ENCODE results near the gene RITA1. TPM values are rescaled to one million over a fixed set of nuclear protein-coding genes. Genes with fewer than 3 reads are reported as not detected.

Gene RITA1
- polyA plus RNA-seq, 1 donor from 2014 or later: 24.1 TPM

- Mint-ChIP-seq H3K27me3 (peaks cover 5% of the 10 kb centered on the region), H3K4me1 (peaks cover 3 to 7% (median 5%) of the 10 kb centered on the region in 3 donors), H3K27ac (peak overlapping the region in 1 of 3 donors; percentile 19), H3K9me3 (peaks cover 0 to 6% (median 5%) of the 10 kb centered on the region in 3 donors), H3K4me3 (no peak overlapping the region), H3K36me3 (no peaks in the 10 kb centered on the region)
Observed at GRCh38 chr12:113146999-113147398, 38.5 kb upstream of the RITA1 start.

- H3K4me1 Mint-ChIP-seq: peaks cover 0 to 9% (median 6%) of the 10 kb centered on the region in 3 donors
- H3K27ac Mint-ChIP-seq: no peak within 1 kb of the TSS
- peaks cover 17% of the 10 kb centered on the region for H3K27me3 Mint-ChIP-seq
- no peaks in the 10 kb centered on the region for H3K36me3 Mint-ChIP-seq
- H3K9me3 Mint-ChIP-seq: peaks cover 0 to 6% (median 5%) of the 10 kb centered on the region in 3 donors
- peak within 1 kb of the TSS in 1 of 4 donors; percentile 10 for H3K4me3 Mint-ChIP-seq
Observed at GRCh38 chr12:113149361-113150150, 36.0 kb upstream of the RITA1 start, which contains the start of gene CFAP73. Gene CFAP73 (plus strand): TSS chr12:113149724. CDS start chr12:113149858, 134 bp downstream.

GRCh38 chr12:113151655-113152054 is 33.9 kb upstream of the RITA1 start:
- Mint-ChIP-seq H3K4me3 (peak overlapping the region in 1 of 4 donors; percentile 55), H3K27ac (no peak overlapping the region), H3K36me3 (peaks cover under 1% of the 10 kb centered on the region), H3K9me3 (peaks cover 0 to 6% (median 5%) of the 10 kb centered on the region in 3 donors), H3K4me1 (peaks cover under 1 to 9% (median 6%) of the 10 kb centered on the region in 3 donors), H3K27me3 (peaks cover 17% of the 10 kb centered on the region)

GRCh38 chr12:113152196-113152834 is 33.2 kb upstream of the RITA1 start:
- Mint-ChIP-seq H3K36me3 (peaks cover 2% of the 10 kb centered on the region), H3K9me3 (peaks cover 0 to 3% (median 2%) of the 10 kb centered on the region in 3 donors)

GRCh38 chr12:113152835-113153814 is 32.4 kb upstream of the RITA1 start:
- Mint-ChIP-seq H3K27ac (no peak overlapping the region), H3K4me1 (peaks cover 5 to 9% (median 6%) of the 10 kb centered on the region in 3 donors)

More at GRCh38 chr12:113152196-113152834, 33.2 kb upstream of the RITA1 start:
- Mint-ChIP-seq H3K4me3 (peak overlapping the region; percentile 34 to 92 (median 79)), H3K4me1 (peaks cover 5 to 9% (median 6%) of the 10 kb centered on the region in 3 donors), H3K27ac (no peak overlapping the region), H3K27me3 (peaks cover 17% of the 10 kb centered on the region)

GRCh38 chr12:113154351-113154973 is 31.1 kb upstream of the RITA1 start:
- H3K36me3 Mint-ChIP-seq: peaks cover 2% of the 10 kb centered on the region
- H3K4me3 Mint-ChIP-seq: peak overlapping the region in 3 of 4 donors; percentile 40 to 92 (median 83)
- peak overlapping the region in 1 of 3 donors; percentile 57 for H3K27ac Mint-ChIP-seq
- H3K9me3 Mint-ChIP-seq: no peaks in the 10 kb centered on the region
- peaks cover 17% of the 10 kb centered on the region for H3K27me3 Mint-ChIP-seq
- peaks cover 5 to 9% (median 6%) of the 10 kb centered on the region in 3 donors for H3K4me1 Mint-ChIP-seq

More at GRCh38 chr12:113152835-113153814, 32.4 kb upstream of the RITA1 start:
- peaks cover 17% of the 10 kb centered on the region for H3K27me3 Mint-ChIP-seq
- no peaks in the 10 kb centered on the region for H3K9me3 Mint-ChIP-seq
- H3K4me3 Mint-ChIP-seq: peak overlapping the region; percentile 34 to 92 (median 79)
- H3K36me3 Mint-ChIP-seq: peaks cover 2% of the 10 kb centered on the region

GRCh38 chr12:113155060-113155459 is 30.5 kb upstream of the RITA1 start:
- Mint-ChIP-seq H3K27me3 (peaks cover 14% of the 10 kb centered on the region), H3K4me1 (peaks cover 5 to 9% (median 6%) of the 10 kb centered on the region in 3 donors), H3K9me3 (no peaks in the 10 kb centered on the region), H3K36me3 (peaks cover 2% of the 10 kb centered on the region), H3K4me3 (peak overlapping the region in 2 of 4 donors; percentile 8 to 17), H3K27ac (no peak overlapping the region)

GRCh38 chr12:113155646-113156045 is 29.9 kb upstream of the RITA1 start:
- H3K4me3 Mint-ChIP-seq: peak overlapping the region in 2 of 4 donors; percentile 17 to 22
- H3K27me3 Mint-ChIP-seq: peaks cover 14% of the 10 kb centered on the region
- peaks cover 2% of the 10 kb centered on the region for H3K36me3 Mint-ChIP-seq
- H3K27ac Mint-ChIP-seq: no peak overlapping the region
- H3K4me1 Mint-ChIP-seq: peaks cover 5 to 9% (median 6%) of the 10 kb centered on the region in 3 donors
- H3K9me3 Mint-ChIP-seq: no peaks in the 10 kb centered on the region

- Mint-ChIP-seq H3K4me3 (no peak overlapping the region), H3K27me3 (peaks cover 8% of the 10 kb centered on the region), H3K9me3 (no peaks in the 10 kb centered on the region), H3K27ac (peak overlapping the region in 1 of 3 donors; percentile 64), H3K4me1 (peaks cover 5 to 7% (median 6%) of the 10 kb centered on the region in 3 donors), H3K36me3 (peaks cover 2% of the 10 kb centered on the region)
Observed at GRCh38 chr12:113157218-113157859, 28.2 kb upstream of the RITA1 start.

GRCh38 chr12:113158439-113159203 is 26.9 kb upstream of the RITA1 start:
- peaks cover 4 to 5% (median 5%) of the 10 kb centered on the region in 3 donors for H3K4me1 Mint-ChIP-seq
- H3K27me3 Mint-ChIP-seq: peaks cover 5% of the 10 kb centered on the region
- peaks cover 2% of the 10 kb centered on the region for H3K36me3 Mint-ChIP-seq
- no peaks in the 10 kb centered on the region for H3K9me3 Mint-ChIP-seq
- H3K27ac Mint-ChIP-seq: no peak overlapping the region
- H3K4me3 Mint-ChIP-seq: no peak overlapping the region

- peaks cover 2% of the 10 kb centered on the region for H3K36me3 Mint-ChIP-seq
- no peaks in the 10 kb centered on the region for H3K27me3 Mint-ChIP-seq
- peak overlapping the region in 1 of 4 donors; percentile 33 for H3K4me3 Mint-ChIP-seq
- peaks cover 0 to 5% (median 0%) of the 10 kb centered on the region in 3 donors for H3K4me1 Mint-ChIP-seq
- no peaks in the 10 kb centered on the region for H3K9me3 Mint-ChIP-seq
- peak overlapping the region in 1 of 3 donors; percentile 23 for H3K27ac Mint-ChIP-seq
Observed at GRCh38 chr12:113159937-113160336, 25.6 kb upstream of the RITA1 start.

- no peaks in the 10 kb centered on the region for H3K27me3 Mint-ChIP-seq
Observed at GRCh38 chr12:113161415-113162016, 24.0 kb upstream of the RITA1 start.

More at GRCh38 chr12:113161415-113162016, 24.0 kb upstream of the RITA1 start:
- Mint-ChIP-seq H3K4me3 (no peak overlapping the region), H3K36me3 (peaks cover 3% of the 10 kb centered on the region), H3K9me3 (no peaks in the 10 kb centered on the region), H3K27ac (peak overlapping the region in 1 of 3 donors; percentile 63), H3K4me1 (peaks cover 0 to 5% (median 0%) of the 10 kb centered on the region in 3 donors)

Measured in IgD-negative memory B cell (primary cell).